ENCODE measurements around the gene TEKTIP1. TPM values are rescaled to one million over a fixed set of nuclear protein-coding genes. Genes with fewer than 3 reads are reported as not detected.
"Not testable (repeated sequence)": the region's sequence is repeated elsewhere in the genome, so short reads cannot be mapped to it uniquely, and the experiment has no call there.

TEKTIP1 gene
- total RNA-seq, 2 donors from 2014 or later, result 0.90 to 2.6 TPM

DNA sequence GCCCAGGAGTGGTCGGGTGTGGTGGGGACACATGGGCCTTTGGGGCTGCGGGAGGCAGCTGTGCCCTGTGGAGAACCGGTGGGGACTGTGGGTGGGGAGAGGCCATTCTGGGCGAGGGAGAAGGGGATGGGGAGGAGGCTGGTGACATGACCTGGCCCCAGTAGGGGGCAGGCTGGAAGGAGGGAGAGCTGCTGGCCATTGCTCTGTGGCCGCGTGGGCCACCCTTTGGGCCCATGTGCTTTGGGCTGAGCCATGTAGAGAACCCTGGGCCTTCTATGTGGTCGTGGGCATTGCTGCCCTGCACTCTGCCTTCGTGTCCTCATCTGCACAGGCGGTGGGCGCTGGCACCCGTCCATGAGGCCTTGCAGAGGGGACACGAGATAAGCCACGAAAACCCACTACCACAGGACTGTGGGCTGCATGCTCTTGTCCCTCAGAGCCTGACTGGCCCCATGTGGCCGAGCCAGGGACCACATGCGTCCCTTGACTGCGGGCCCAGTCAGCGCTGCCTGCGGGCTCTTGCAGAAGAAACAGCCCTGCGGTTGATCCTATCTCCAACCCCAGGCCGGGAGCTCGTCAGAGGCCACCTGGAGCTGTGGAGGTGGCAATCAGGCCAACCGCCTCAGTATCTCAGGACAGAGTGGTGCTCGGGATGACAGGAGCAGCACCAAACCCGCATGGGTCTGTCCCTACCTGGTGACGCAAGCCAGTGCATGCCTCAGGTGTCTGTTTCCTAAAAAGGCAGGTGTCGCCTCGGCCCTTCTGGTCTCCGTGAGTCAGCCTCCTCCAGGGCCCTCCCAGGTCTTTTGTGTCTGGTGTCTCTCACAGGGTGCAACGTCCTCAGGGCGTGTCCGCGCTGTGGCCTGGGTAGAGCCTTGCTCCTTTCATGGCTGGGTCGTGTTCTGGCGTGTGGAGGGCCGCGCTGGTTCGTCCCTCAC lies 18.5 kb upstream of the TEKTIP1 start:
- intact Hi-C loops (cut with DNase I), result no loop called here
- no peak for DNase-seq (ENCODE audit: low spot score)

- no peak for DNase-seq (ENCODE audit: low spot score)
- intact Hi-C loops (cut with DNase I), result no loop called here
Observed at GRCh38 chr19:3521104-3521445, 17.9 kb upstream of the TEKTIP1 start.

GRCh38 chr19:3522421-3523360 lies 16.3 kb upstream of the TEKTIP1 start:
- DNase-seq (ENCODE audit: low spot score), result no peak
- intact Hi-C loops (cut with DNase I), result no loop called here

DNA sequence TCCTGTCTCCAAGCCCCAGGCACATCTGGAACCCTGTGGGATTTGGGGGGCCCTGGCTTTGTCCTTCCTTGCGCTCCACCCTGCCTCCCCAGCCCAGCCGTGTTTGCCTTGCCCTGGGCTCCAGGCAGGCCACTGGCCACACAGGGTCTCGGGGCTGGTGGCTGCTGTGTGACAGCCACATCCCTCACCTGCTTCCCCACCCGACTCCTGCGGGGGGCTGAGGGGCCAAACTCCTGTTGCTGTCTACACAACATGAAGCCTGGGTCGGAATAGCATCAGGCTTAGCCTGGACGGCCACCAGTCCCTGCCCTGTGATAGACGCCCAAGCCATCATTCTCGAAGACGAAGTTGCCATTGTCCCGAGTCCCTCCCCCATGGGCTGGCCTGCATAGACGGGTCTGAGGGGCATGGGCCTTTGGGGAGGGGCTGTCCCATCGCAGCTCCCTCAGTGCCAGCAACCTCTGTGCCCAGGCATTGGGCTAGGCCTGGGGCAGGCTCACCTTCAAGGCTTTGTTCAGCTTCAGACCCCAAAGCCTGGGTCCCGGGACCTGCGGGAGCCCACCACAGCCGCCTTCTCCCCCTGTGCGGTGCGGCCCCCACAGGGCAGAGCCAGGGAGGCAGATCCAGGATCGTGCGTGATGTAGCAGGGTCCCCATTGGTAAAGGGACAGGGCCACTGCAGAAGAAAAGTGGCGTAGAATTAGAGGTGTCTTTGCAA lies 15.5 kb upstream of the TEKTIP1 start:
- intact Hi-C loops (cut with DNase I), result no loop called here
- DNase-seq (ENCODE audit: low spot score), result no peak

DNA sequence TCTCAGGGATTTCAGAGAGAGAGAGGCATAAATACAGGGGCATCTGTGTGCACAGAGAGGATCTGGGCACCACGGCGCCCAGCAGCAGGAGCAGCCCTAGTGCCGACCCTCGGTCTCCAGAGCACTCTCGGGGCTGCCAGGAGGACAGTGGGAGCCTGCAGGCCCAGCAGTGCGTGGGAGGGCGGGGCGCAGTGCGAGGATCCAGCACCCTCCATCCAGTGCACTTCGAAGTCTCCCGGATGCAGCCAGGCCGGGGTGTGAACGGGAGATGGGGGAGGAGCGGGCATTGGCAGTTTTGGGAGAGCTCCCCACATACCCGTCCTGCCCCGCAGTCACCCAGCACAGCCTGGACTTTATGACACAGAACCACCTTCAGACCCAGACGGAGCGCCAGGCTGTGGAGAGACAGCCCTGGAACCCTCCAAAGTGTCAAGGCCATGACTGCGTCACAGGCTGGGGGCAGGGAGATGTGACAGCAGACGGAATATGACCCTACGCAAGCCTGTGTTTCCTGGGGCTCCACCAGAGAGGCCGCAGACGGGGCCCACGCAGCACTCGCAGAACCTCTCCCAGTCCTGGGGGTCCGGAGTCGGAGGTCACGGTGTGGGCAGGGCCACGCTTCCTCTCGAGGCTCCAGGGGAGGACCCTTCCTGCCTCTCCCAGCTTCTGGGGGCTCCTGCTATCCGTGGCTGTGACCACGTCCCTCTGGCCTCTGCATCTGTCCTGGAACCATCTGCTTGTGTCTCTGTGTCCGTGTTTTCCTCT lies 14.7 kb upstream of the TEKTIP1 start:
- intact Hi-C loops (cut with DNase I), result no loop called here
- no peak for DNase-seq (ENCODE audit: low spot score)

DNA sequence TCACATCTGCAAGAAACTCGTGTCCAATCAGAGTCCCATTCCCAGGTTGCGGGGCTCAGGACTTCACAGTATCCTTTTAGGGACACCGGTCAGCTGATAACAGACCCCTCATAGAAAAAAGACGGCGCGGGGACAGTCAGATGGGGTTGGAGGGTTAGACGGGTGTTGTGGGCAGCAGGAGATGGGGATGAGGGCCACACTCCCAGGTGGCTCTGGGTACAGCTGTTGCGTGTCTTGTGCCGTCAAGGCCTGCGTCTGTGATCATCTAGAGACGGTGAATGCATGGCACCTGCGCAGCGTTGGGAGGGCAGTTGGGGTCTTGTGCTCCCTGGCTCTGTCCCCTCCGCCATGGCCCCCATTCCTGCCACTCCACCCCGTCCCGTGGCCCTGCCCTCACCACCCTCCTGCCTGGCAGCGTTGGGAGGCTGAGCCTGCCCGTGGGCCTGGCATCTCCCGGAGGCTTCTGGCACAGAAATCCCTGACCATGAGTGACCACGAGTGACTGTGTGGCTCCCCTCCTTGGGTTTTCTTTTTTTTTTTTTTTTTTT lies 14.0 kb upstream of the TEKTIP1 start:
- intact Hi-C loops (cut with DNase I), result no loop called here
- no peak for DNase-seq (ENCODE audit: low spot score)

DNA sequence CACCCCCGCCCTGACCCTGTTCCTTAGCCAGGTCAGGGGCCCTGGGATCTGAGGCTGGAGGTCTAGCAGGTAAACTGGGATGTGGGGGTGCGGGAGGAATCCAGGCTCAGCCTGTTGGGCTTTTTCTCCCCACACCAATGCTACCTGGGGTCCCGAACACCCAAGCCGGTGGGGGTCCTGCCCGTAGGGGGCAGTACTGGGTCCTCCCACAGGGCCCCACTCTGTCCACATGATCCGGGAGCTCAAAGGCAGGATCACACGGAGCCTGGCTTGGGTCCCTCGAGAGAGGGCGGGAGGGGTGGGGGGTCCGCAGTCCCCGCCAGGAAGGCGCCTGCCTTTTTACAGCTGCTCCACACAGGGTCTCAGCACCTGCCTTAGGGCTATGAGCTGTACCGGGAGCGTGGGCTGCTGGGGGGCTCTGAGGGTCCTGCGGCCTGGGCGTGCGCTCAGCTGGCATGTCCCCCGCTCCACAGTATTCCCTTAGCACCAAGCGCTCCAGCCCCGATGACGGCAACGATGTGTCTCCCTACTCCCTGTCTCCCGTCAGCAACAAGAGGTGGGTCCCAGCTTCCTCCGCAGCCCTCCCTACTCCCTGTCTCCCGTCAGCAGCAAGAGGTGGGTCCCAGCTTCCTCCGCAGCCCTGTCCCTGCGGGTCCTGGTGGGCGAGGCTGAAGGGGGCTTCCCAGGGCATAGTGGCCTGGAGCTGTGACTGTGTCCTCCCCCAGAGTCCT lies 12.3 kb upstream of the TEKTIP1 start:
- intact Hi-C loops (cut with DNase I), result no loop called here
- DNase-seq (ENCODE audit: low spot score), result no peak

GRCh38 chr19:3527238-3527910 lies 11.6 kb upstream of the TEKTIP1 start:
- DNase-seq (ENCODE audit: low spot score), result no peak
- intact Hi-C loops (cut with DNase I), result no loop called here

DNA sequence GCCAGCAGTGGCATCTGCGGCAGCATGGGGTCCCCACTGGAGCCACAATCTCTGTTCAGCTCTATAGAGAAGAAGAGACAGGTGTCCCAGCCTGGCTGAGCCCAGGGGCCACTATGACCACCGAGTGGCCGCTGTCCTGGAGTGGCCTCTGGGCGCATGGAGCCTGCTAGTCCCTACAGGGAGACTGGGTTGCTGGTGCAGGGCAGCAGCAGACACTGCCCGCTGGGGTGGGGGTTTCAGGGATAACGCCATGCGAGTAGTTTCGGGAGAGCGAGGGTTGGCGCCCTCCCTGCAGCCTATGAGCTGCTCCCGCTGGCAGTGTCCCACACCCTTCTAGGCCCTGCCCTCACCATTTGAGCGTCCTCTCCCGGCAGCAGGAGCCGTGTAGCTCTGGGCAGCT lies 10.9 kb upstream of the TEKTIP1 start:
- DNase-seq (ENCODE audit: low spot score), result no peak
- intact Hi-C loops (cut with DNase I), result no loop called here

- intact Hi-C loops (cut with DNase I), result no loop called here
Observed at GRCh38 chr19:3528539-3529211, 10.3 kb upstream of the TEKTIP1 start.

DNA sequence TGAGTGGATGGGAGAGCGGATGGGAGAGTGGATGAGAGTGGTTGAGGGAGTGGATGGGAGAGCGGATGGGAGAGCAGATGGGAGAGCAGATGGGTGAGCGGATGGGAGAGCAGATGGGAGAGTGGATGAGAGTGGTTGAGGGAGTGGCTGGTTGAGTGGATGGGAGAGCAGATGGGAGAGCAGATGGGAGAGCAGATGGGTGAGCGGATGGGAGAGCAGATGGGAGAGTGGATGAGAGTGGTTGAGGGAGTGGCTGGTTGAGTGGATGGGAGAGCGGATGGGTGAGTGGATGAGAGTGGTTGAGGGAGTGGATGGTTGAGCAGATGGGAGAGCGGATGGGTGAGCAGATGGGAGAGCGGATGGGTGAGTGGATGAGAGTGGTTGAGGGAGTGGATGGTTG lies 9.7 kb upstream of the TEKTIP1 start:
- intact Hi-C loops (cut with DNase I); DNase-seq (ENCODE audit: low spot score): not testable (repeated sequence)

More at GRCh38 chr19:3528539-3529211, 10.3 kb upstream of the TEKTIP1 start:
- no peak for DNase-seq (ENCODE audit: low spot score)

- intact Hi-C loops (cut with DNase I), result no loop called here
- DNase-seq (ENCODE audit: low spot score), result no peak
Observed at GRCh38 chr19:3530389-3530788, 8.6 kb upstream of the TEKTIP1 start.

DNA sequence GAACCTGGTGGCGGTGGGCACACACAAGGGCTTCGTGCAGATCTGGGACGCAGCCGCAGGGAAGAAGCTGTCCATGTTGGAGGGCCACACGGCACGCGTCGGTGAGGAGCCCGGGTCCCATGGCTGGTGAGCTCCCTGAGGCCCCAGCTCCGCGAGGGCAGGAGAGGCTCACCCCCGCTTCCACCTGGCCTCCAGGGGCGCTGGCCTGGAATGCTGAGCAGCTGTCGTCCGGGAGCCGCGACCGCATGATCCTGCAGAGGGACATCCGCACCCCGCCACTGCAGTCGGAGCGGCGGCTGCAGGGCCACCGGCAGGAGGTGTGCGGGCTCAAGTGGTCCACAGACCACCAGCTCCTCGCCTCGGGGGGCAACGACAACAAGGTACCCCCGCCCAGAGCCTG lies 7.3 kb upstream of the TEKTIP1 start:
- intact Hi-C loops (cut with DNase I), result no loop called here

DNA sequence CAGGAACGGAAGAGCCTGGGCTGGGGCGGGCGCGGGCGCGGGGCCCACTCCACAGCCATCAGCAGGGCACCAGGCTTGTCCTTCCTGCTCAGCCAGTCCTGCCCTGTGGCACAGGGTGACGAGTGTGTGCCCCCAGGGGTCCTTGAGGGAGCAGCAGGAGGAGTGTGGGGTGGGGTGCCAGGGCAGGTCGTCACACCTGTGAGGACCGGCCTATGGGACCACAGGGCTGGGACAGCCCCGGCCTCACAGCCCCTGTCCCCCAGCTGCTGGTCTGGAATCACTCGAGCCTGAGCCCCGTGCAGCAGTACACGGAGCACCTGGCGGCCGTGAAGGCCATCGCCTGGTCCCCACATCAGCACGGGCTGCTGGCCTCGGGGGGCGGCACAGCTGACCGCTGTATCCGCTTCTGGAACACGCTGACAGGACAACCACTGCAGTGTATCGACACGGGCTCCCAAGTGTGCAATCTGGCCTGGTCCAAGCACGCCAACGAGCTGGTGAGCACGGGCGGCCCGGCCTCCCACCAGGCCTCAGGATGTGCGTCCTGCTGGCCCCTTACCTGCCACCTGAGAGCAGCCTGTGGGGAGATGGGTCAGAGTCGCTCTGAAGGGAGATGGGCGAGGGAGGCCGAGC lies 6.7 kb upstream of the TEKTIP1 start:
- intact Hi-C loops (cut with DNase I), result no loop called here

More for the DNA sequence above, 7.3 kb upstream of the TEKTIP1 start:
- DNase-seq (ENCODE audit: low spot score), result no peak

DNA sequence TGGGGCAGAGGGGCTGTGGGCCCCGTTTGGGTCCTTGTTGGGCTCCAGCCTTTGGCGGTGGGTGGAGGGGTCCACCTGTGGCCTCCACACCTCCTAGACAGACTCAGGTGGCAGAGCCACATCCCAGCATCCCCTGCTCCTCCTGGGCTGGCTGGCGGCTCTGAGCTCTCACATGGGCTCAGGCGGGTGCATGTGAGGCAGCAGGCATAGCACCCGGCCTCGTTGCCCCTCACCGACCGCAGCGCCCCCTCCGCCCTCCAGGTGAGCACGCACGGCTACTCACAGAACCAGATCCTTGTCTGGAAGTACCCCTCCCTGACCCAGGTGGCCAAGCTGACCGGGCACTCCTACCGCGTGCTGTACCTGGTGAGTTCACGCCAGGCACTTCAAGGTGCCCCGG lies 5.9 kb upstream of the TEKTIP1 start:
- DNase-seq (ENCODE audit: low spot score), result no peak
- intact Hi-C loops (cut with DNase I), result no loop called here

More for the DNA sequence above, 6.7 kb upstream of the TEKTIP1 start:
- no peak for DNase-seq (ENCODE audit: low spot score)

GRCh38 chr19:3533563-3534216 lies 5.3 kb upstream of the TEKTIP1 start:
- DNase-seq (ENCODE audit: low spot score), result no peak
- intact Hi-C loops (cut with DNase I), result no loop called here
